A549 (cell line): Measurements from ENCODE around the gene AGTPBP1.

ENCODE experiments used
- BCL3 ChIP-seq: fragments of >200 bp; sonication (Bioruptor Twin); formaldehyde crosslinking; IDR thresholded peaks from 3 replicates; pipeline ENCODE4 v1.6.1; 2016
- JUNB ChIP-seq: fragments of >200 bp; sonication (Bioruptor Twin); formaldehyde crosslinking; IDR thresholded peaks from 2 replicates; pipeline ENCODE4 v1.6.1; 2016
- MAX ChIP-seq: IDR thresholded peaks from 2 replicates; pipeline ENCODE4 v1.6.1; 2012
- POLR2A ChIP-seq: IDR thresholded peaks from 2 replicates; pipeline ENCODE4 v1.6.1; 2012; ENCODE audit warnings: mild to moderate bottlenecking, low read length
- SREBF2 ChIP-seq: fragments of 450-650 bp; IDR thresholded peaks from 2 replicates; pipeline ENCODE4 v1.6.1; 2014; ENCODE audit warnings: mild to moderate bottlenecking, moderate library complexity
- TF ChIP-seq, protein P1 (sequence below): fragments of >200 bp; sonication (Bioruptor Twin); formaldehyde crosslinking; IDR thresholded peaks from 3 replicates; pipeline ENCODE4 v1.5.1; 2016
- TF ChIP-seq, protein P2 (sequence below): fragments of 200-600 bp; sonication (generic); IDR thresholded peaks from 2 replicates; pipeline ENCODE4 v1.6.1; 2016; ENCODE audit warnings: antibody characterized with exemption, mild to moderate bottlenecking, moderate library complexity

GRCh38 chr9:85640425-85640824 lies 101.3 kb downstream of the AGTPBP1 start:
- TF ChIP-seq JUNB (no peak), POLR2A (no peak), BCL3 (no peak), SREBF2 (no peak), MAX (no peak)
- TF ChIP-seq, protein P1, sequence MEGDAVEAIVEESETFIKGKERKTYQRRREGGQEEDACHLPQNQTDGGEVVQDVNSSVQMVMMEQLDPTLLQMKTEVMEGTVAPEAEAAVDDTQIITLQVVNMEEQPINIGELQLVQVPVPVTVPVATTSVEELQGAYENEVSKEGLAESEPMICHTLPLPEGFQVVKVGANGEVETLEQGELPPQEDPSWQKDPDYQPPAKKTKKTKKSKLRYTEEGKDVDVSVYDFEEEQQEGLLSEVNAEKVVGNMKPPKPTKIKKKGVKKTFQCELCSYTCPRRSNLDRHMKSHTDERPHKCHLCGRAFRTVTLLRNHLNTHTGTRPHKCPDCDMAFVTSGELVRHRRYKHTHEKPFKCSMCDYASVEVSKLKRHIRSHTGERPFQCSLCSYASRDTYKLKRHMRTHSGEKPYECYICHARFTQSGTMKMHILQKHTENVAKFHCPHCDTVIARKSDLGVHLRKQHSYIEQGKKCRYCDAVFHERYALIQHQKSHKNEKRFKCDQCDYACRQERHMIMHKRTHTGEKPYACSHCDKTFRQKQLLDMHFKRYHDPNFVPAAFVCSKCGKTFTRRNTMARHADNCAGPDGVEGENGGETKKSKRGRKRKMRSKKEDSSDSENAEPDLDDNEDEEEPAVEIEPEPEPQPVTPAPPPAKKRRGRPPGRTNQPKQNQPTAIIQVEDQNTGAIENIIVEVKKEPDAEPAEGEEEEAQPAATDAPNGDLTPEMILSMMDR: no peak
- TF ChIP-seq, protein P2, sequence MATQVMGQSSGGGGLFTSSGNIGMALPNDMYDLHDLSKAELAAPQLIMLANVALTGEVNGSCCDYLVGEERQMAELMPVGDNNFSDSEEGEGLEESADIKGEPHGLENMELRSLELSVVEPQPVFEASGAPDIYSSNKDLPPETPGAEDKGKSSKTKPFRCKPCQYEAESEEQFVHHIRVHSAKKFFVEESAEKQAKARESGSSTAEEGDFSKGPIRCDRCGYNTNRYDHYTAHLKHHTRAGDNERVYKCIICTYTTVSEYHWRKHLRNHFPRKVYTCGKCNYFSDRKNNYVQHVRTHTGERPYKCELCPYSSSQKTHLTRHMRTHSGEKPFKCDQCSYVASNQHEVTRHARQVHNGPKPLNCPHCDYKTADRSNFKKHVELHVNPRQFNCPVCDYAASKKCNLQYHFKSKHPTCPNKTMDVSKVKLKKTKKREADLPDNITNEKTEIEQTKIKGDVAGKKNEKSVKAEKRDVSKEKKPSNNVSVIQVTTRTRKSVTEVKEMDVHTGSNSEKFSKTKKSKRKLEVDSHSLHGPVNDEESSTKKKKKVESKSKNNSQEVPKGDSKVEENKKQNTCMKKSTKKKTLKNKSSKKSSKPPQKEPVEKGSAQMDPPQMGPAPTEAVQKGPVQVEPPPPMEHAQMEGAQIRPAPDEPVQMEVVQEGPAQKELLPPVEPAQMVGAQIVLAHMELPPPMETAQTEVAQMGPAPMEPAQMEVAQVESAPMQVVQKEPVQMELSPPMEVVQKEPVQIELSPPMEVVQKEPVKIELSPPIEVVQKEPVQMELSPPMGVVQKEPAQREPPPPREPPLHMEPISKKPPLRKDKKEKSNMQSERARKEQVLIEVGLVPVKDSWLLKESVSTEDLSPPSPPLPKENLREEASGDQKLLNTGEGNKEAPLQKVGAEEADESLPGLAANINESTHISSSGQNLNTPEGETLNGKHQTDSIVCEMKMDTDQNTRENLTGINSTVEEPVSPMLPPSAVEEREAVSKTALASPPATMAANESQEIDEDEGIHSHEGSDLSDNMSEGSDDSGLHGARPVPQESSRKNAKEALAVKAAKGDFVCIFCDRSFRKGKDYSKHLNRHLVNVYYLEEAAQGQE: no peak
